Colonic mucosa (tissue), 4 donors: ENCODE results near the gene GPS1. TPM values are rescaled to one million over a fixed set of nuclear protein-coding genes. Genes with fewer than 3 reads are reported as not detected.

ENCODE experiments used
- DNase-seq: peaks from one replicate; pipeline ENCODE4 v3.0.0-alpha.2; 2020
- H3K27ac ChIP-seq: fragments of 200-600 bp; one replicate; pipeline ENCODE4 v1.8.0; 2021
- H3K27me3 ChIP-seq: fragments of 200-600 bp; one replicate; pipeline ENCODE4 v1.8.0; 2021
- H3K36me3 ChIP-seq: fragments of 200-600 bp; one replicate; pipeline ENCODE4 v1.8.0; 2021
- H3K4me1 ChIP-seq: fragments of 200-600 bp; one replicate; pipeline ENCODE4 v1.8.0; 2021; ENCODE audit warnings: mild to moderate bottlenecking
- H3K4me3 ChIP-seq: fragments of 200-600 bp; one replicate; pipeline ENCODE4 v1.8.0; 2021
- H3K9ac ChIP-seq, 2 donors: one replicate each; pipeline ENCODE4 v1.7.0; 2013; ENCODE audit warnings: control low read depth in 2 of 2, low read depth in 2 of 2, low read length in 2 of 2
- H3K9me3 ChIP-seq: fragments of 200-600 bp; one replicate; pipeline ENCODE4 v1.8.0; 2021
- intact Hi-C: fragments of 100-400 bp; cut with DNase I; formaldehyde crosslinking; loops from one replicate; pipeline ENCODE4 v1.14.1; 2022
- total RNA-seq, 2 donors: library from RNA; stranded (reverse); fragmentation: NEBNext Ultra II Directional in 1 of 2; extraction: Animal tissue kit (Norgen Biotek cat#: 25700) in 1 of 2; gene quantifications; one replicate each; pipeline ENCODE4 v1.2.1, GENCODE V29; 2021
- TF ChIP-seq, protein P1 (sequence below): fragments of 200-600 bp; IDR thresholded peaks from one replicate; pipeline ENCODE4 v1.8.0; 2022; ENCODE audit warnings: antibody characterized with exemption, mild to moderate bottlenecking
- donor health status: healthy.
- donor health status: DM: no; HTN: no; CAD: no.
- donor health status: DM: no; HTN: no; CAD: no.

GPS1 gene
- total RNA-seq, 2 donors from 2014 or later = 70.8 to 129 TPM

GRCh38 chr17:82009413-82009812 is 42.3 kb upstream of the GPS1 start:
- Histone ChIP-seq H3K27ac (no peak overlapping the region), H3K36me3 (no peaks in the 10 kb centered on the region), H3K9me3 (no peaks in the 10 kb centered on the region), H3K4me1 (no peaks in the 10 kb centered on the region), H3K27me3 (no peaks in the 10 kb centered on the region), H3K9ac (no peak overlapping the region), H3K4me3 (no peak overlapping the region)
- TF ChIP-seq, protein P1, sequence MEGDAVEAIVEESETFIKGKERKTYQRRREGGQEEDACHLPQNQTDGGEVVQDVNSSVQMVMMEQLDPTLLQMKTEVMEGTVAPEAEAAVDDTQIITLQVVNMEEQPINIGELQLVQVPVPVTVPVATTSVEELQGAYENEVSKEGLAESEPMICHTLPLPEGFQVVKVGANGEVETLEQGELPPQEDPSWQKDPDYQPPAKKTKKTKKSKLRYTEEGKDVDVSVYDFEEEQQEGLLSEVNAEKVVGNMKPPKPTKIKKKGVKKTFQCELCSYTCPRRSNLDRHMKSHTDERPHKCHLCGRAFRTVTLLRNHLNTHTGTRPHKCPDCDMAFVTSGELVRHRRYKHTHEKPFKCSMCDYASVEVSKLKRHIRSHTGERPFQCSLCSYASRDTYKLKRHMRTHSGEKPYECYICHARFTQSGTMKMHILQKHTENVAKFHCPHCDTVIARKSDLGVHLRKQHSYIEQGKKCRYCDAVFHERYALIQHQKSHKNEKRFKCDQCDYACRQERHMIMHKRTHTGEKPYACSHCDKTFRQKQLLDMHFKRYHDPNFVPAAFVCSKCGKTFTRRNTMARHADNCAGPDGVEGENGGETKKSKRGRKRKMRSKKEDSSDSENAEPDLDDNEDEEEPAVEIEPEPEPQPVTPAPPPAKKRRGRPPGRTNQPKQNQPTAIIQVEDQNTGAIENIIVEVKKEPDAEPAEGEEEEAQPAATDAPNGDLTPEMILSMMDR = no peak
- DNase-seq = no peak
- intact Hi-C loops = no loop called here

DNA sequence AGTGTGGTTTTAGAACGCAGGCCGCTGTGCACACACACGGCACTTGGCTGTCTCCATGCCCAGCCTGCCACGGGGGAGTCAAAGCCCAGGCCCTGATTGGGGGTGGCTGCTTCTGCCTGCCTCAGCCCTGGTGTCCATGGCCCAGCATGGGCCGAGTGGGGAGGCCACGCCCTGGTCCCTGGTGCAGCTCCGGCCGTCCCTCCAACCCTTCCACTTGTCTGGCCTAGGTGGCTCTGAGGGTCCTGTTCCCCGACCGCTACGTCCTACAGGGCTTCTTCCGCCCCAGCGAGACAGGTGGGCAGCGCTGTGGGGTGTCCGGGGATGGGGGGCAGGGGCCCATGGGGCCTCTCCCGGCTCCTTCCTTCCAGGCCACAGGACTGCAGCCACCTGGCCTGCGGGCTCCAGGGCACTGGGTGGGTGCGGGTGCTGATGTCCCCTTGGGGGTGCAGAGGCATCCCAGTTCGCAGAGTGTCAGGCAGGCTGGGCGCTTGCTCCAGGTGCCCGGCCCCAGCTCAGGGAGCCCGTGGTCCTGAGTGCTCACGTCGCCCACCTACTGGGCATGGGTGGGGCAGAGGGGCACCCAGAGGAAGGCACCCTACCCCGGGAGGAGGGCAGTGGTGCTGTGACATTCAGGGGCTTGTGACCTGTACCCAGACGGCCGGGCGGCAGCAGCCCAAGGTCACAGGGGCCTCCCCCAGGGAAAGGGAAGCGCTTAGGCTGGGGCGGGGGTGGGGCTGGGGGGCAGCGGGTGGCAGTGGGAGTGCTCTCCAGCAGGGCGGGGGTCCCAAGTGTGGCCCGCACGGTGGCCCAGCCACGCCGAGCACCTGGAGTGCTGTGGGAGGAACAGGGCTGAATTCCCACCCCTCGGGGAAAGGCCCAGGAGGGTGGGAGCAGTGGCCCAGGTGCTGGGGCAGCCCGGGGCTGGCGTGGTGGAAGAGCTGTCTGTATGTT is 40.8 kb upstream of the GPS1 start:
- Histone ChIP-seq H3K9ac (no peak overlapping the region), H3K27ac (no peak overlapping the region), H3K9me3 (no peaks in the 10 kb centered on the region), H3K27me3 (no peaks in the 10 kb centered on the region), H3K36me3 (no peaks in the 10 kb centered on the region), H3K4me3 (no peak overlapping the region), H3K4me1 (no peaks in the 10 kb centered on the region)
- TF ChIP-seq, protein P1 = no peak
- intact Hi-C loops = no loop called here
- DNase-seq = no peak

- Histone ChIP-seq H3K36me3 (no peaks in the 10 kb centered on the region), H3K27me3 (no peaks in the 10 kb centered on the region), H3K27ac (no peak overlapping the region), H3K4me1 (no peaks in the 10 kb centered on the region), H3K4me3 (no peak overlapping the region), H3K9ac (no peak overlapping the region), H3K9me3 (no peaks in the 10 kb centered on the region)
- intact Hi-C loops = no loop called here
- no peak for DNase-seq
- TF ChIP-seq, protein P1 = no peak
Measured at GRCh38 chr17:82011617-82012187, 40.0 kb upstream of the GPS1 start.

- no peak overlapping the region for H3K27ac ChIP-seq
- intact Hi-C loops = no loop called here
- DNase-seq = no peak
- H3K9ac ChIP-seq = no peak overlapping the region
- H3K4me3 ChIP-seq = no peak overlapping the region
- no peaks in the 10 kb centered on the region for H3K36me3 ChIP-seq
- TF ChIP-seq, protein P1 = no peak
- no peaks in the 10 kb centered on the region for H3K27me3 ChIP-seq
- H3K9me3 ChIP-seq = no peaks in the 10 kb centered on the region
- H3K4me1 ChIP-seq = no peaks in the 10 kb centered on the region
Measured at GRCh38 chr17:82012261-82012639, 39.4 kb upstream of the GPS1 start.

DNA sequence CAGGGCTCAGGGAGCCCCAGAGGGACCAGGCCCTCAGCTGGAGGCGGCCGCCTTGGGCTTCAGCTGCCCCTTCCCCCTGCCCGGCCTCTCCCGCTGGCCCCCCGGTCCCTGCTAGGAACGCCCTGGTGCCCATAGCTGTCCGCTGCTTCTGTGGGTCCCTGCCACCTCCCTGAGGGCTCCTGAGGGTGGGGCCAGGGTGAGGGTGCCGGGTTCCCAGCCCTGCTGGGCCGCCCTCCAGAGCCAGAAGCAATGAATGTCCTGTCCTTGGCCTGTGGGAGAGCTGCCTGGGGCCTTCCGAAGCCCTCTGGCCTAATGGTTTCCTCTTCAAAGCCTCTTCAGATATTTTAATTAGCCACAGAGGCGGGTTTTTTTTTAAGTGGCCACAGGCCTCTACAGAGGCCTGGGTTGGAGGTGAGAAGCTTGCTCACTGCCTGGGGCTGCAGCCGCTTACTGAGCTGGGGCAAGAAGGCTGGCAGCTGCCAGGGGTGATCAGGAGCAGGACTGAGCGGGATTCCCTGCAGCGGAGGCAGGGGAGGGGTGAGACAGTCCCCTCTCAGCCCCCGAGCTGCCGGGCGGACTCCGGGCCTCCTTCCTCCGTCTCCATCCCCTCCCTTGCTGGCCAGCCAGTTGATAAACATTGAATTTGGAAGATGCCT is 38.9 kb upstream of the GPS1 start:
- H3K4me3 ChIP-seq = no peak overlapping the region
- TF ChIP-seq, protein P1 = no peak
- no peak overlapping the region for H3K9ac ChIP-seq
- DNase-seq = no peak
- no peak overlapping the region for H3K27ac ChIP-seq
- H3K36me3 ChIP-seq = no peaks in the 10 kb centered on the region
- H3K9me3 ChIP-seq = no peaks in the 10 kb centered on the region
- no peaks in the 10 kb centered on the region for H3K27me3 ChIP-seq
- no peaks in the 10 kb centered on the region for H3K4me1 ChIP-seq
- intact Hi-C loops = no loop called here
